Measurements from ENCODE around the gene CFAP45.

Gene CFAP45

DNA sequence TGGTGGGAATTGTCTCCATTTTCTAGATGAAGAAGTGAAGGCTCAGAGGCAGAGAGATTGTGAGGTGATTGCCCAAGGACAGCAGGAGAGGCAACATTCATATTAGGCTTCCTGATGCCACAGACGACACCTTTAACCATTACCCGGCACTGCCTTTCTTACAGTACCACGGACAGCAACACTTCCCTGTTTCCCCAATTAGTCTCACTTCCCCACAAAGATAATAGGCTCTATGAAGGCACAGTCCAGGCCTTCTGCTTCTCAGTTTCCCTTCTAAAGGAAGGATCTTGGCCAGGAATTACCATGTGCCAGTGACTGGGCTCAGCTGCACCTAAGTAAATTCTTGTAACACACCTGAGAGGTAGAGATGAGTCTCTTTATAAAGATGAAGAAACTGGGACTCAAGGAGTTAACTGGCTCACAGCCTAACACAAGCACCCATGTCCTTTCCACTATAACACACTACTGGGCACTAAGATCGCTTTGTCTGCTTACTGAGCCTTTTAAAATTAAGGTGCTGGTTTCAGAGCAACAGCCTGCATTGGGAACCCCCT, 35.8 kb upstream of the CFAP45 start:
- DNase-seq = no peak

DNA sequence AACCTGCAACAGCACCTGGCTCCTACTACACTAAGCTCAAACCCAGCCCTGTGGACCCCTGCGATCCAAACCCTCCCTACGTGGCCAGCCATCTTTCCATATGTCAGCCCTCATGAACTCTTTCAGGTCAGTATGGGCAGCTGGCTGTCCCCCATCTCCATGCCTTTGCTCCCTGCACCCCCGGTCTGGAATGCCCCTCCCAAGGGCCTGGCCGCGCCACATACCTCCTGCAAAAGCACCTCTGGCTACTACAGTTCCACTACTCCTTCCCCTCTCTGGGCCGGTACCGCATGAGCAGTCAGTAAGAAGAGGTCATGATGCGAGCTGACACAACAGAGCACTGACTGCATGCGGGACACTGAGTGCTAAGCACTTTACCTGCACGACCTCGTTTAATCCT, 35.3 kb upstream of the CFAP45 start:
- DNase-seq = no peak

DNA sequence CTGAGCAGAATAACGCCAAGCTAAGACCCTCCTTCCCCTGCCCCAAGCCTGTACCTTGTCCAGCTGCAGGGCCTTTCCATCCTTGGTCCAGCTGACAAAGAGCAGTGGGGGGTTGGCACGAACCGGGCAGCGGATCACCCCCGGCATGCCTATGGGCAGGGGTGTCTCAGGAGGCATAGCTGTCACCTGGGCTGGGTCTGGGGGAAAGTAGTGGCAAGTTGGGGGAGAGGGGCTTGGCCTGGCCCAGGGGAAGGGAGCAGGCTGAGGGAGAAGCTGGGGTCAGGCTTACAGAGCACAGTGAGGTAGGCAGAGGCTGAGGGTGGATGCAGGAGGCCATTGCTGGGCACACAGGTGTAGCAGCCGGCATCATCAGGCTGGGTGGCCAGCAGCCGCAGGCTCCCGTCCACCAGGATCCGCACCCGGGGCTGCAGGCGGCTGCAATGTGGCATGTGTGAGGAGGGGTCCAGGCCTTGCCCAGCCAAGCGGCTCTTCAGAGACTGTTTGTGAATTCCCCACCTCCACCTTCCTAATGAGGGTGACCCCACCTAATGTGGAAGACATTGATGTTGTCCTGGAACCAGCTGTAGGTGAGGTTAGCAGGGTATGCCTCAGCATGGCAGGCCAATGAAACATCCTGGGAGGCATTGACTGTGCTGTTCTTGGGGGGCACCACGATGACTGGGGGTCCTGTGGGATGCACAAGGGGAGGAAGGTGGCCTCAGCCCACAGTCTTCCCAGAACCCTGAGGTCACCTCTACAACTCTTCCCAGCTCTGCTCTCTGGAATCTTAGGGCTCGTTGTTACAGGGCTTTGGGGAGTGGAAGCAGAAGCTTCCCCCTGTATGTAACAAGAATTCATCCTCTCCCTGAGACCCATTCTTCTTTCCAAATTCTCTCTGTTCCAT, 34.4 kb upstream of the CFAP45 start:
- no peak for DNase-seq

DNA sequence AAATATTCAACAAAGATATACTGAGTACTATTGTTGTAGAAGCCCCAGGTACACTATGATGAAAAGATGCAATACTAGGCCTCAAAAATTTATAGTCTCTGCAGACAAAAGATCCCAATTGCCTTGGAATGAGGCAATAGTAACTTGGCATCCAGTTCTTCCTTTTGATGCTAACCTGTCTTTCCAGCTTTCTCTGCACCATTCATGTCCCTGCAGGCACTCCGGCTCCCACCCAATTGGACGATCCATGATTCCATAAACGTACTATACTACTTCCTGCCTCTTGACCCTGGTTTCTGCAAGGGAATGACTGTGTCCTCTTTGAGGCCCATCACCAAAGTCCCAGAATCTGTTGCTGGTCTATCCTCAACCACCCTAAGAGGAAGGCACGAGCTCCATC, 33.4 kb upstream of the CFAP45 start:
- DNase-seq = no peak

DNA sequence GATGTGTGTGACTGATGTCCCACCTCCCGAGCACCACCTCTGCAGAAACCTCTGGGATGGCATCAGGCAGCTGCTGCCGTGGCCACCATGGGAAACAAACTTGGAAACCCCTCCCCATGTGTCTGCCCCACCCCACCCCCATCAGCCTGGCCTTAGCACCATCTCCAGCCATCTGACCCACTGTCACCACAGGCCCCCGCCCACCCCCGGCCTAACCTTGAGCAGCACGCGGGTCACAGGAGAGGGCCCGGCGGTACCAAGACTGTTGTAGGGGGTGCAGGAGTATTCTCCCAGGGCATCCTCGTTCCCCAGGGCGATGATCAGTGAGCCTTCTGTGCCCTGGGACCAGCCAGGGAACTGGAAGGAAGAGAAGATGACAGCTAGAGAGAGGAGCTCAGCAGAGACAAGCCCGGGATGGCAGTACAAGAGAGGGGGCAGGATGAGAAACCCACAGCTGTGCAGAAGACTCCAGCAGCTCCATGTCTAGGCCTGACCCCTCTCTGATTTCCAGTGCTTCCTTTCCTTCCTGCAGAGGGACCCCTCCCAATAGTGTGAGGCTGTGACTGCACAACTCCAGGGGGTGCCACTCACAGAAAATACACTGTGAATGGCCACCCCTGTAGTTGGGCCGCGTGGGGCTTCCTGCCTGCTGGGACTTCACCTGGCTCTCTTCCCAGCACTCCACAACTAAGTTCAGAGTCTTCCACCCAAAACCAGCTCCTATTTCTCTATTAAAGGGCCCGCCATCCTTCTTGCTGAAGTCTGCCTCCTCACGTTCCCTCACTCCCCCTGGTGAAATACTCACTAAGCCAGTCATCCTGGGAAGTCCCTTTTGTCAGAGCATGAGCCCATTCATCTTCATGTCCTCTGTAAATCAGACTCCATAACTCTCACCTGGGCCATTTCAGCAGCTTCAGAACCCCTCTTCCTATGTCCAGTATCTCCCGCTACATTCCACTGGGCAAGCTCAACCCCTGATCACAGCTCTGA, 32.6 kb upstream of the CFAP45 start:
- DNase-seq = no peak

DNA sequence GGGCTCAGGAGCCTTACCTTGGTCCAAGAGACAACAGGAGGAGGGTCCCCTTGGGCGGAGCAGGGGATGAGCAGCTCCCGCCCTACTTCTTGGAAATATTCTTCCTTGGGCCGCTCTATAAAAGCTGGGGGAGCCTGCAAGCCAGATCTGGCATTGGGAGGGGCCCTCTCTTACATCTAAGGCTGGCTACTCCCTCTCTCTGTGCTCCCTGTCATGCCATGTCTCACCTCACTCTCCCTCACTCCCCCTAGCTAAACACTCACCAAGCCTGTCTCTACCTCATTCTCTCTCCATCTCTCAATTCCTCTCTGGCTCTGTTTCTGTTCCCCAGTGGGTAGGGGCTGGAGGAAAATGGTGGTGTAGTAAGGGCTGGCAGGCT, 31.8 kb upstream of the CFAP45 start:
- DNase-seq = no peak

DNA sequence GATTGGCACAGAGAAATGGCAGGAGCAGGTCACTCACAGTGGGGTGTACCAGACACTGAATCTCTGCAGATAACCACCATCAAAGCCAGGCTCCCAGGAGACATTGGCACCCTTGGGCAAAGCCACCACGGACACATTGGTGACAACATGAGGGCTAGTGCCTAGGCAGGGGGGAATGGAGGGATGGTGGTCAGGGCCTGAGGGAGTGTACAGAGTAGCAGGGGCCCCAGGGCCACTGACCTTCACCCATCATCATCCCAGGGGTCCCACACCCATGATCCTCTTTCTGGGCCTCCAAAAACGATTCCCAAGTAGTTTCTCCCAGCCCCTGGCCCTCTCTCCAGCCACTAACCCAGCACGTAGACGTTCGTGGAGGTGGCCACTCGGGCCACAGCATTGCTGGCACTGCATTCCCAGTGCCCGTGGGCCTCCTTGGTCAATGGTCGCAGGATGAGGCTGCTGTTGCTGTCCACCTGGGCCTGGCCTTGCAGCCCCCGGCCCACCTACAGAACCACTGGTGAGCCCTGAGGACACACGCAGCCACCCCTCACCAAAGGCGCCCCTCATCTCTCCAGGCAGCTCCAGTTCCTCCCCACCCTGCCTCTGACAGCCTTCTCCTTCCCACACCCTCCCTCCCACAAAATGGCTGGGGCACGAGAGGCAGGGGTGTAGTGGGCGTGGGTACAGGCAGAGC, 31.3 kb upstream of the CFAP45 start:
- DNase-seq = no peak

DNA sequence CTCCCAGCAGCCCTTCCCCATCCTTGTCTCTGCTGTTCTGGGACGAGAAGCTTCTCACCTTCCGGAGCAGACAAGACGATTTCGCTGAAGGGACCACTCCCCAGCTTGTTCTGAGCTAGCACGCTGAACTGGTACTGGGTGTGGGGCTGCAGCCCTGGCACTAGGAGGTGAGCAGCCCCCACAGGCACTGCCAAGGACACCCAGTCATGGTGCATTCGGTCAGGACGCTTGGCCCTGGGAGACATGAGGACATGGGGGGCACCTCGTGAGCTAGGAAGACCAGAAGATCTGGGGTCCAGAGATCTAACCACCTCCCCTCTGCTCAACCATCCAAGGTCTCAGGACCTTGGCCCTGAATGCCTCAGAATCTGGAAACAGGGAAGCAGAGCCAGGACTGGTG, 30.7 kb upstream of the CFAP45 start:
- DNase-seq = no peak

DNA sequence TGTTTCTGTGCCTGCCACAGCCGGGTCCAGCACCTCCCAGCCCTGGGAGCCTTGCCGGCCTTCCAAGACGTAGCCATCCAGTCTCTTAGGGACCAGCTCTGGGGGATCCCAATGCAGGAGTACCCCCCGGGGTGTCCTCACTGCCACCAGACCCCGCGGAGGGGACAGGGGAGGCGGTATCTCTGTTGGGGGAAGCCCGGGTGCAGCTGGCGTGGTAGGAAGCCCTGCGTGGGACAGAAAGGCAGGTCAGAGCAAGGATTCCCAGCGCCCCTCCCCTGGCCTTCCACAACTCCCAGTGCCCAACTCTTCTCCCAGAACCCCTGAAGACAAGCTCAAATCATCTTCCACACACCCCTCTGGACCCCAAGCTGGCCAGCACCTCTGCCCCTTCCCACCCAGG, 30.3 kb upstream of the CFAP45 start:
- DNase-seq = no peak

DNA sequence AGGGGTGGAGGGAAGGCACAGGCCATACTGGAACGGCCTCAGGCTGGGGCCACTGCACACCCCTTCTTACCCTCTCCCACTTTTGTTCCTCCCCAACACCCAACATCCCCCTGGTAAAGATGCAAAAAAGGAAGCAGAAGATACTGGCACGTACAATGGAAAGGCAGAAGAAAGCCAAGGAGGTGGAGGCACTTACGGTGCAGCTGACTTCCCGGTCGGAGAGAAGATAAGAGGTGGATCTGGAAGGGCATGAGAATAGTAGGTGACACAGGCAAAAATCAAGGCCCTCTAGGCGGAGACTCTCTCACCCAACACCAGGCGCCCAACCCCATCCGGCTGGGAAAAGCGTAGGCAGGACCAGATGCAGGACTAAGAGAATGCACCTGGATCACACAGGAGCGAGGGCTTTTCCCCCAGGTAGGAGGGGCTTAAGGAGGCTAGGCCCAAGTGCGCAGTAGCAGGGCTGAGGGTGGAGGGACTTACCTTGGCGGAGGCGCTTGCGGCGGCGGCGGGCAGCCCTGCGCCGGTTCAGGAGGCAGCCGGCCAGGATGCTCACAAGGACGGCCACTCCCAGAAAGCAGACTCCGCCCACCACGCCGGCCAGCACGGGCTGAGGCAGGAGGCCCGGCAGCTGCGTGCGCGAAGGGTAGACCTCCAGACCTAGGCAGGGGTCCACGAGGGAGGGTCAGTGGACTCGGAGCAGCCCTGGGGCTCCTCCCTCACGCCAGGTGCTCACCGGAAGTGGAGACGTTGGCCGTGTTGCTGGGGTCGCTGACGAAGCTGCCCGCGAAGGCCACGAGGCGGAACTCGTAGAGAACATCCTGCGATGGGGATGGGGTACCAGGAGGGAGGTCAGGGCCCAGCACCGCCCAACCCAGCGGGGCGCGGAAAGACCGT, 29.4 kb upstream of the CFAP45 start:
- no peak for DNase-seq

DNA sequence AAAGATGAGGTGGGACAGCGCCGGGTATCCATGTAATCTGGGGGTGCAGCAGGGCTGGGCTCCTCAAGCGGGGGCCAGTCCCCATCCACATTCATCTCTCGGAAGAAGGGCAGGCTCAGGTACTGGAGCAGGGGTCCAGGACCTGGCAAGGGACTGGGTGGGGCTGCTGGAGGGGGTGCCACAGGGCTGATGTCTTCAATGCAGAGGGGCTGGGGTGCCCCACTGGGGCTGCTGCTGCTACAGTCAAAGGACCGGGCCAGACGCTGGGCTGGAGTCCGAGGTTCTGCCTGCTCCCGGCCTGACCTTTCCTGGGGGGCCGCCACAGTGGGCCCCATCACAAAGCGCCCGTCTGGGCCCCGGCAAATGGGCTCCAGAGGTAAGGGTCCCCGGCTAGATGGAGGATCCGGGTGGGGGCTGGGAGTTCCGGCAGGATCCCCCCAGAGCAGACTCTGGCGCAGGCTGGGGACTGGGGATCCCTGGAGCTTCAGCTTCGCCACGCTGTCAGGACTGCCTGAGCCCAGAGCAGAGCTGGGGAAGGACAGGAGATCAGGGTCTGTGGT, 28.6 kb upstream of the CFAP45 start:
- DNase-seq = no peak

DNA sequence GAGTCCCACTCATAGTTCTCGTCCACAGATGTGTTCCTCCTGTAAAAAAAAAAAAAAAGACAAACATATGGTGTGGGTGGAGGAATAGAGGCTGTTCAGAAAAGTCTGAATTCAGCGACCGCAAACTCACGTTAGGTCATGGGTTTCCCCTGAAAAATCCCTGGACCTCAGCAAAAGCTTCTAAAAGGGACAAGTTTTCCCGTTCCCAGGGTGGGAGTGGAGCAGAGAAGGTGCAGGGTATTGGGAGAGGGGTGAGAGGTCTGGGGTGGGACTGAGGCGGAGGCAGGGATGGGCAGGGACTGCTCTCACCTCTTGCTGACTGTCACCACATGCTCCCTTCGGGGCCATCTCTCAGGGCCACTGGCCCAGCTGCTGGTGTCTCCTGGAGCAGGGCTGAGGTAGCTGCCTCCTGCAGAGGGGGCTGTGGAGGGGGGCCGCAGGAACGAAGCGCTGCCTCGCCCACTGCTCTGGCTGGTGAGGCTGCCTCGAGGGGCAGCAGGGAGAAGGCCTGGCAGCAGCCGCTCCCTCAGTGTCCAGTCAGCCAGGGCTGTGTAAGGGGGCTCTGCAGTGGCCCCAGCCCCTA, 28.0 kb upstream of the CFAP45 start:
- no peak for DNase-seq

DNA sequence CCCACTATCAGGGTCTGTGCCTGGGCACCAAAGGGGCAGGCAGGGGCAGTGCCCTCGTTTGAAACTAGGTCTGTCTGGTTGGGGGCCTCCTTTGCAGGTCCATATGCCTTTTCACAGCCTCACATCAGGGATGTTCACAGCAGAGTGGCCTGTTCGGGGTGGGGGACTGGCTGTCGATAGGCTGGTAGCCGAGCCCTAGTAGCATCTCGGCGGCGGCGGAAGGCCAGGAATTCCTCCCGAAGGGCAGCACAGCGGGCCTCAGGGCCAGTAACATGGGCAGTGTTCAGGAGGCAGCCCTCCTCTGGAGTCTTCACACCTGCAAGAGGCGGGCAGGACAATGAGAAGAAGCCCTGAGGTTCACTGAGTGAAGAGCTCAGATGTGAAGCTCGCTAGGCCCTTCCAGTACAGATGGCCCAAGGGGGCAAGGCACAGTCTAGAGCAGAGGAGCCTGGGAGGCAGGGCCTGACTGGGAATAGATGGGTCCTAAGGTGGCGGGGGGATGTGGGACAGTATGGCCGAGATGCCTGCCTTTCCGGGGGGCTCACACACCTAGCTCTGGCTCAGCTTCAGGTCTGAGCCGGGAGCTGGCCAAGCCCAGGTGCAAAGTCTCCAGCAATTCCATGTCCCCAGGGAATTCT, 27.4 kb upstream of the CFAP45 start:
- DNase-seq = no peak

DNA sequence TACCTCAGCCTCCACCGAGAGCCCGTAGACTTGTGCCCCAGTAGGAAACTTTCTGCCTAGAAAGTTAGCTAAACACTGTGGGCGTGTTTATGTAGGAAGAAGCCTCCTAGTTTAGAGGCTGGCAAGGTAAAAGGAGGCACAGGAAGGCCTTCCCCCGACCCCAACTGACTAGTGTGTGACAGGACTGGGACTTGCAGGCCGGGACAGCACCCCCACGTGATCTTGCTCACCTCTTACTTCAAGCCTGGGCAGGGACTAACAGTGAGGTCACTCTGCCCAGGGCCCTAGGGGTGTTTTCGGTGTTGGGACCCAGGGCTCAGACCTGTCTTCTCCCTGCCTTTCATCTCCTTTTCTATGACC, 25.7 kb upstream of the CFAP45 start:
- no peak for DNase-seq

DNA sequence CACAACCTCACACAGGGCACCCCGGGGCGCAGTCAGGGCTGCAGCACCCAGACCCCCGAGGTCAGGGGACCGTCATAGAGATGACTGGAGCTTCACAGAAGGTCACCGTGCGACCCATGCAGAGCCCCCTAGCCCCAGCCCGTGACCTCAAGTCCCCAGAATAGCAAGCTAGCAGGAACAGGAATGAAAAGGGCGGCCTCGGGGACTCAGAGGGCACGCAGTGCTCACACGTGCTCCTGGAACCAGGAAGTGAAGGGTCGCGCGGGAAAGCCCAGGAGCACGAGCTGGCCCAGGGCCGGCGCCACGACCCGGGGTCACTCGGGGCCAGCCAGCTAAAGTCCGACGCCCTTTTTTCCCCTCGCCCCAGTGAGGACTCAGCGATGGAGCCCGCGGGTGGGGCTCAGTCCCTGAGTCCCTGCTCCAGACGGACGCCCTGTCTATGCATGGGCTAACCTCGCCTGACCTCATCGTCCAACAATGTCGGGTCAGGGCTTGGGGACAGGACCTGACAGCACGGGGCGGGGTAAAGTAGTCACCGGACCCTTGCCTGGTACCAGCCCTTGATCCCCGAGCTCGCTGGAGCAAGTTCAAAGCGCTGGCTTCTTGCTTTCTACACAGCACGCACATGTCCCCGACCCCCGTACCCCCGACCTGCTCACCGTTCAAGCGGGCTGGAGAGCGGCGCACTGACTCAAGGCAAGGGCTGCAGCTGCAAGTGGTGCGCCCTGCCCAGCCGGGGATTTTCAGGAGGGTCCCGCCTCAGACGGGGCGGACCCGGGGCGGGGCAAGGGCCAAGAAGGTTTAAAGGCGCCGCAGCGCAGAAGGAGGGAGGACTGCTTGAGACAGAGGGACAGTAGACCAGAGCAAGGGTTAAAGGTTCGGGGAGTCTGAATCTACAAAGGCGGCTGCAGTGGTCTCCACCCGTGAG, 25.1 kb upstream of the CFAP45 start, which contains the start of gene TAGLN2:
TSS of gene TAGLN2 (minus strand) at position 717 of the 928 bp plus-strand sequence. CDS start 4,998 bp downstream, outside the sequence.
- DNase-seq = peak; percentile 84 to 85

DNA sequence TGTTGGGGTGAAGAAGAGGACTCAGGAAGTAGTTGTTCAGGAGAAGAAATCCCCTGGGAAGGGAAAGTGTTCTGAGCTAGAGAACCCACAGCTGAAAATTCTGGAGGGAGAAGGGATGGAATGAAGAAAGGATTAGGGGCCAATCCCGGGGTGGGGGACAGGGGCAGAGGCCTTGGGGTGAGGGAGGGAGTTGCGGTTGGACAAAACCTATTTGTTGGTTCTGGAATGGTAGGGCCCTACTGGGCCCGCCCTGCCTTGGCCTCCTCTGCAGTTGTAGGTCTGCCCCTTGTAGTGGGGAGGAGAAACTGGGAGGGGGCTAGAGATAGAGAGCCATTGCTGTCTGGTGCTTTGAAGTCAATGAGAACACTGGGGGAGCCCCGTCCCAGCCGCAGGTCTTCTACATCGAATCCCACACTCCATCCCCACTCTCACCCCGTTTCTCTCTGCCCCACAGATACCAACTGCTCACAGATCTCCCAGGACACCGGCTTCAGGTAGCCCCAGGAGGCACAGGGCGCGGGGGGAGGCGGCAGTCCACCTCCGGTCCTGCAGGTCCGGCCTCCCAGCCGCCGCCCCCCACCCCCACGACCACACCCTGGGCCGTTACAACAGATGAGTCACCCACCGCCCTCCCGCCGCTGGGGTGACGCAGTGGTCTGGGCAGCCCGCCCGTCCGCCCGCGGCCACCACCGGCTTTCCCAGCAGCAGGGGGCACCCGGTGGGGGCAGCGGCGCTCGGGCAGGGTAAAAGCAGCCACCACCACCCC, 24.2 kb upstream of the CFAP45 start:
- peak; percentile 35 to 40 for DNase-seq

DNA sequence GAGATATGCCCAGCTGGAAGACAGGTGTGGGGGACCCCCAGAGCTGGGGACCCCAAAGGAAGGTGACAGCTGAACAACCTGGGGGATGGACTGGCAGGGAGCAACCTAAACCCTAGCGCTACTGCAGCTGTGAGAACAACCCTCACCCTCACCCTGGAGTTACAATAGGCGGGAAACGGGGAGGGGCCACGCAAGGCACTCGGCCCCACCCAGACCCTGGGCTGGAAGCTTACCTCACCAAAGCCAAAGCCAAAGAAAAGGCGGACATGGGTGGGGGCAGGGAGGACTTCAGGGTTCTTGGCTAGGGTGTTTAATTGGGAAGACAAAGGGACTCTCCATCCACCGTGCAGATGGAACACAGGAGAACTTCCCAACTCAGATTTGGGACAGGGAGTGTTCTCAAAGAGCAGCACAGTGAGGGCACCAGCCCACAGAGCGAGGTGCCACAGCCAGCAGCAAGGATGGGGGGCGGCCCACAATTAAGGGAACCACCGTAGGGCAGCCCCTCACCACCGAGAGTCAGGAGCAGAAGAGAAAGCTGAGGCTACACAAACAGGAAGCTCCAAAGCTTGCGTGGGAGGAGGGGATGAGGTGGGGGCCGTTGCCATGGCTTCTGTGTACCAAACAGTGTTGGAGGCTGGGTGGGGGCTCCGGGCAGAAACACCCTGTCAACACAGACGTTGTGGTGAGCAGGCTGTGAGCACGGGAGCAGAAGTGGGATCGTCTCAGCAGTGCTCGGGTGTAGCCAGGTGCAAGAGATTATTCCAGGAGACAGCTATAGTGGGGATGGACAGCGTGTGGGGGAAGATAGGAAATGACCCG, 23.4 kb upstream of the CFAP45 start:
- peak; percentile 73 to 75 for DNase-seq
